ENCODE results near the gene ITPA. TPM values are rescaled to one million over a fixed set of nuclear protein-coding genes. Genes with fewer than 3 reads are reported as not detected.
"Not testable (repeated sequence)": the region's sequence is repeated elsewhere in the genome, so short reads cannot be mapped to it uniquely, and the experiment has no call there.

Gene ITPA
- total RNA-seq, 3 donors from 2014 or later, result 35.2 to 43.6 (median 39.1) TPM

DNA sequence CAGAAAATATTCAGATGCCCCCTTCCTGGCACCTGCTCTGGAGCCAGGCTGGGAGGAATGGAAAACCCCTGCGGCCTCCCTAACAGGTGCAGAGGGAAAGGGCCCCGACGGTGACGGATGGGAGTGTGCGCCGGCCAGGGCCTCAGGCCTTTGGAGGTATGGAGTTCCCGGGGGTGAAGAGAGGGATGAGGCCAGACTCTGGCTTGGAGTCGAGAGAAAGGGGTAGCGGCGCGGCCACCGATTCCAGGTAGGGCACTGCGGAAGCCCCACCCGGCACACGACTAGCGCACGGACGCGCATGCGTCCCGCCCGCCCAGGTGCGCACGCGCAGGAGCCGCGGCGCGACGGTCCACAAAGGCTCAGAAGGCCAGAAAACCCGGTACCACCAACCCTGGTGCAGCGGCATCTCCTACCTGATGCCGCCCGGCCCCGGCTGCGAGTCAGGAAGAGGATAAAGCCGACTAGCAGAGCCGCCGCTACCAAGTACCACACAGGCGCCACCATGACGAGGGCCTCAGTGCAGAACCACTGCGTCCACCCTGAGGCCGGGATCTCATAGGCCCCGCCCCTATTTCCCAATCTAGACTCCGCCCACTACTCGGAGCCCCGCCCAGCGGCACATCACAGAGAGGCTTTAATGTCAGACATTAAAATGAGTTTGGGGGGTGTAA lies 5.0 kb upstream of the ITPA start, which contains the start of gene DDRGK1:
TSS of gene DDRGK1 (minus strand) at position 559 of the 671 bp plus-strand sequence. CDS start at position 504, 55 bp downstream.
- intact Hi-C loops (cut with DNase I; ENCODE audit: low total_unique reads), result no loop called here
- Histone ChIP-seq H3K4me1 (peaks cover 0 to 11% of the 10 kb centered on the region in 2 donors), H3K27me3 (no peaks in the 10 kb centered on the region), H3K27ac (peak within 1 kb of the TSS; percentile 89 to 91), H3K4me3 (peak within 1 kb of the TSS; percentile 70 to 83 (median 79)), H3K36me3 (peaks cover 11% of the 10 kb centered on the region), H3K9me3 (no peaks in the 10 kb centered on the region)
- peak; percentile 80 to 86 for DNase-seq (ENCODE audit: low spot score in 2 of 2)
- TF ChIP-seq POLR2AphosphoS5 (IDR thresholded peaks at IDR 0.05), result peak; percentile 78 to 93 (median 84)
- TF ChIP-seq, protein P1, sequence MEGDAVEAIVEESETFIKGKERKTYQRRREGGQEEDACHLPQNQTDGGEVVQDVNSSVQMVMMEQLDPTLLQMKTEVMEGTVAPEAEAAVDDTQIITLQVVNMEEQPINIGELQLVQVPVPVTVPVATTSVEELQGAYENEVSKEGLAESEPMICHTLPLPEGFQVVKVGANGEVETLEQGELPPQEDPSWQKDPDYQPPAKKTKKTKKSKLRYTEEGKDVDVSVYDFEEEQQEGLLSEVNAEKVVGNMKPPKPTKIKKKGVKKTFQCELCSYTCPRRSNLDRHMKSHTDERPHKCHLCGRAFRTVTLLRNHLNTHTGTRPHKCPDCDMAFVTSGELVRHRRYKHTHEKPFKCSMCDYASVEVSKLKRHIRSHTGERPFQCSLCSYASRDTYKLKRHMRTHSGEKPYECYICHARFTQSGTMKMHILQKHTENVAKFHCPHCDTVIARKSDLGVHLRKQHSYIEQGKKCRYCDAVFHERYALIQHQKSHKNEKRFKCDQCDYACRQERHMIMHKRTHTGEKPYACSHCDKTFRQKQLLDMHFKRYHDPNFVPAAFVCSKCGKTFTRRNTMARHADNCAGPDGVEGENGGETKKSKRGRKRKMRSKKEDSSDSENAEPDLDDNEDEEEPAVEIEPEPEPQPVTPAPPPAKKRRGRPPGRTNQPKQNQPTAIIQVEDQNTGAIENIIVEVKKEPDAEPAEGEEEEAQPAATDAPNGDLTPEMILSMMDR (IDR thresholded peaks at IDR 0.05), result no peak
- peak; percentile 74 for TF ChIP-seq POLR2A (IDR thresholded peaks at IDR 0.05)

DNA sequence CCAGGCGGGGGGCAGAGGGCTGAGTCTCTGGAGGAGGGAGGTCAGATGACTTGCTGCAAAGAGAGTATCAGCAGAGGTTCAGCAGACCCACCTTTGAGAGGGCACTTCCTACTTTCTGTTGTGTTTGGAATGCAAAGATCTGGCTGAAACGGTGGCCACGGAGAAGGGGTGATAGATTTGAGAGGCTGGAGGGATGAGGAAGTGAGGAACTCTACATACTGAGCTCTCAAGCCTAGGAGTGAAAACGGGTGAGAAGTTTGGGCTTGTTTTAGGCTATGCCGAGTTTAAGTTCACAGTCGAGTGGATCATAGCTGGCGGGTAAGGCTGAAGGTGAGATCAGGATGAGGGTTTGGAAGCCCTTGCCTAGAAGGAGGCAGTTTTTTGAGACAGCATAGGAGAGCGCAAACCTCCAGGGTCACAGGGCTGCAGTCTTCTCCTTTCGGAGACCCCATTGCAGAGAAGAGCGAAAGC lies 477 bp upstream of the ITPA start:
- Histone ChIP-seq H3K4me3 (peak overlapping the region; percentile 86 to 95 (median 88)), H3K9me3 (no peaks in the 10 kb centered on the region), H3K4me1 (no peaks in the 10 kb centered on the region), H3K36me3 (no peaks in the 10 kb centered on the region), H3K27ac (peak overlapping the region; percentile 87 to 92), H3K27me3 (no peaks in the 10 kb centered on the region)
- no peak for TF ChIP-seq POLR2AphosphoS5 (IDR thresholded peaks at IDR 0.05)
- TF ChIP-seq, protein P1 (IDR thresholded peaks at IDR 0.05), result no peak
- no peak for TF ChIP-seq POLR2A (IDR thresholded peaks at IDR 0.05)
- DNase-seq (ENCODE audit: low spot score in 2 of 2), result no peak
- intact Hi-C loops (cut with DNase I; ENCODE audit: low total_unique reads), result no loop called here

DNA sequence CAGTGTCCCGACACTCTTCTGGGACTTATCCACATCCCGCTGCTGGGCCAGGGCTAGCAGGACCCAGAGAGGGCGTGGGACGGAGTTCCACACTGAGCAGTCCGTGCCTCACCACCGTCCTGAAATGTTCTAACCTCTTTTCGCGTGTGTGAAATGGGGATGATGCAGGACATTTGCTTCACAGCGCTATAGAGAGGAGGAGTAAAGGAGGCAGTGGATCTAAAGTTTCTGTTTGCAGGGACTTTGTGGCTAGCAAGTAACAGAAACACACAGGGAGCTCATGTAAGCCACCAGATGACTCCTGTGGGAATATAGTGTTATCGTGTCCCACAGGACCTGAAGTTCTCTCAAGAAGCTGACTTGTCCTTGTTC lies 634 bp downstream of the ITPA start:
- Histone ChIP-seq H3K27me3 (no peaks in the 10 kb centered on the region), H3K9me3 (no peaks in the 10 kb centered on the region), H3K4me1 (no peaks in the 10 kb centered on the region), H3K36me3 (no peaks in the 10 kb centered on the region), H3K4me3 (peak overlapping the region; percentile 86 to 95 (median 88)), H3K27ac (peak overlapping the region in 1 of 2 donors; percentile 92)
- DNase-seq (ENCODE audit: low spot score in 2 of 2), result no peak
- TF ChIP-seq POLR2A (IDR thresholded peaks at IDR 0.05), result no peak
- TF ChIP-seq, protein P1 (IDR thresholded peaks at IDR 0.05), result no peak
- no peak for TF ChIP-seq POLR2AphosphoS5 (IDR thresholded peaks at IDR 0.05)
- intact Hi-C loops (cut with DNase I; ENCODE audit: low total_unique reads), result no loop called here

DNA sequence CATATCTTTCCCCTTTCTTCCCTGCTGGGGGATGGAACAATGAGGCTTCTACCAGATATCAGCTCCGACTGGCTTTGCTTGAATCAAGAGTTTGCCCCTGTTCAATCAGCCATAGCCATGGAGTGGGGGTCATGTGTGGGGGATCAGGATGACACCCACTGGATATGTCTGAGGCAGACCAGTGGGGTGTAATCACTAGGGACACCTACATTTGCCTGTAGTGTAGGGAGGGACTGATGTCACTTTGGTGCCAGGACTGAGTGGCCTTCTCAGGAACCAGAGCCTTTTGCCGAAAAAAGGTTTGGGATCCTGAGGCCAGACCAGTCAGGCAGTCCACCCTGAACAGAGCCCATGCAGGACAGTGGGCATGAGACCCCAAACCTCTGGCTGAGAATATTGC lies 1.0 kb downstream of the ITPA start:
- peak overlapping the region; percentile 86 to 95 (median 88) for H3K4me3 ChIP-seq
- no peaks in the 10 kb centered on the region for H3K4me1 ChIP-seq
- TF ChIP-seq, protein P1 (IDR thresholded peaks at IDR 0.05), result no peak
- TF ChIP-seq POLR2AphosphoS5 (IDR thresholded peaks at IDR 0.05) (no peak), POLR2A (IDR thresholded peaks at IDR 0.05) (no peak)
- H3K9me3 ChIP-seq, result no peaks in the 10 kb centered on the region
- intact Hi-C loops (cut with DNase I; ENCODE audit: low total_unique reads), result no loop called here
- no peak for DNase-seq (ENCODE audit: low spot score in 2 of 2)
- no peak overlapping the region for H3K27ac ChIP-seq
- no peaks in the 10 kb centered on the region for H3K36me3 ChIP-seq
- no peaks in the 10 kb centered on the region for H3K27me3 ChIP-seq

DNA sequence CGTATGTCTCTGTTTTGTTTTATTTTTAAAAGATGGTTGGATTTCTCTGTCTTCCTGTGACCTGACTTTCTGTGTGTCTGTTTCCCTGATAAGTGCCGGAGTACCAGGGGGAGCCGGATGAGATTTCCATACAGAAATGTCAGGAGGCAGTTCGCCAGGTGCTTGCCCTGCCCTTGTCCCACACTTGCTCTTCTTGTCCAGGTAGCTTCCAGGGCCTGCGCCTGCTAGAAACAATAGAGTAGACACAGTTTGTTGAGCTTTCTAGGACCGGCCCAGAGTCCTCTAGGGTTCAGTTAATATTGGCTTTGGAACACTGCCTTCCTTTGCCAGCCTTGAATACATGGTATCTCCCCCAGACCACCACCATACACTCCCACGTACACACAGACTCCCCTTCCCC lies 3.9 kb downstream of the ITPA start:
- Histone ChIP-seq H3K36me3 (no peaks in the 10 kb centered on the region), H3K9me3 (no peaks in the 10 kb centered on the region), H3K4me1 (peaks cover 0 to 2% of the 10 kb centered on the region in 2 donors), H3K27me3 (no peaks in the 10 kb centered on the region), H3K4me3 (no peak overlapping the region), H3K27ac (no peak overlapping the region)
- intact Hi-C loops (cut with DNase I; ENCODE audit: low total_unique reads), result no loop called here
- no peak for DNase-seq (ENCODE audit: low spot score in 2 of 2)
- TF ChIP-seq, protein P1 (IDR thresholded peaks at IDR 0.05), result no peak
- TF ChIP-seq POLR2A (IDR thresholded peaks at IDR 0.05) (no peak), POLR2AphosphoS5 (IDR thresholded peaks at IDR 0.05) (no peak)

DNA sequence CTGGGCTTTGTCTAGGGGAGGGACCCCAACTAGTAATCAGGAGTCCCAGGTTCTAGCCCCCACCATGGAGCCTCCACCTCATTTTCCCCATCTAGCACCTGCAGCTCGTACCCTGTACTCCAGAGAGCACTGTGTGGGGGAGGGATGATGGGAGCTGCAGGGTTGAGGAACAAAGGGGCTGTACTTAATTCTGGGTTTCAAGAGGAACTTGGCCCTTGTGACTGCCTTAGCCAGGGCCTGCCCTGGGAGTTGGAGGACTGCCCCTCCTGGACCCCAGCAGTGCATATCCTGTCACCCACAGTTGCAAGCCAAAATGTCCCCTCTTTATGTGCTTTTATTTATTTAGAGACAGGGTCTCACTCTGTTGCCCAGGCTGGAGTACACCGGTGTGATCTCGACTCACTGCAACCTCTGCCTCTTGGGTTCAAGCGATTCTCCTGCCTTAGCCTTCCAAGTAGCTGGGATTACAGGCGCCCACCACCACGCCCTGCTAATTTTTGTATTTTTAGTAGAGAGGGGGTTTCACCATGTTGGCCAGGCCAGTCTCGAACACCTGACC lies 6.1 kb downstream of the ITPA start:
- H3K27ac ChIP-seq; DNase-seq (ENCODE audit: low spot score in 2 of 2); H3K36me3 ChIP-seq; H3K4me3 ChIP-seq; H3K9me3 ChIP-seq; intact Hi-C loops (cut with DNase I; ENCODE audit: low total_unique reads); H3K27me3 ChIP-seq; H3K4me1 ChIP-seq: not testable (repeated sequence)
